B cell (primary cell): ENCODE data around the gene TPSG1.

Experiments
- CTCF ChIP-seq: fragments of 200-600 bp; IDR thresholded peaks from one replicate; pipeline ENCODE4 v1.8.0; 2022; ENCODE audit warnings: antibody characterized with exemption, mild to moderate bottlenecking
- EZH2 ChIP-seq: IDR thresholded peaks from 2 replicates; pipeline ENCODE4 v1.6.1; 2012; ENCODE audit warnings: borderline replicate concordance, low read depth, mild to moderate bottlenecking, moderate library complexity, low read length; ENCODE audit not compliant: insufficient read depth, poor library complexity, severe bottlenecking

GRCh38 chr16:1225051-1225451 lies at the start of gene TPSG1:
- TF ChIP-seq CTCF: no peak
- no peak for TF ChIP-seq EZH2
